Astrocyte (in vitro differentiated cells and primary cell): Measurements from ENCODE around the gene CAMKMT. TPM values are rescaled to one million over a fixed set of nuclear protein-coding genes. Genes with fewer than 3 reads are reported as not detected.

ENCODE experiments used
- DNase-seq: peaks from one replicate; pipeline ENCODE4 v3.0.0-alpha.2; 2010; ENCODE audit warnings: low read depth
- FAIRE-seq: peaks from 2 replicates; lab custom pipeline; 2011; peaks lifted over from hg19 to GRCh38; lab: Jason Lieb, UNC
- H2AFZ ChIP-seq: 2 replicates; pipeline ENCODE4 v1.6.0; 2012; ENCODE audit warnings: low read depth, low read length, inconsistent platforms
- H3K27ac ChIP-seq: 2 replicates; pipeline ENCODE4 v1.5.1; 2011; ENCODE audit warnings: low read depth, low read length, inconsistent platforms
- H3K27me3 ChIP-seq: 2 replicates; pipeline ENCODE4 v1.6.0; 2011; ENCODE audit warnings: low read length, inconsistent platforms; ENCODE audit not compliant: insufficient read depth
- H3K36me3 ChIP-seq: 2 replicates; pipeline ENCODE4 v1.5.1; 2011; ENCODE audit warnings: low read length, inconsistent platforms; ENCODE audit not compliant: insufficient read depth
- H3K4me1 ChIP-seq: 2 replicates; pipeline ENCODE4 v1.5.1; 2011; ENCODE audit warnings: low read length, inconsistent platforms; ENCODE audit not compliant: insufficient read depth
- H3K4me2 ChIP-seq: 2 replicates; pipeline ENCODE4 v1.6.0; 2012; ENCODE audit warnings: low read length, inconsistent platforms
- H3K4me3 ChIP-seq: 2 replicates; pipeline ENCODE4 v1.5.1; 2011; ENCODE audit warnings: low read depth, mild to moderate bottlenecking, low read length, inconsistent platforms; ENCODE audit not compliant: insufficient read depth
- H3K79me2 ChIP-seq: 2 replicates; pipeline ENCODE4 v1.6.0; 2012; ENCODE audit warnings: mild to moderate bottlenecking, low read length, inconsistent platforms; ENCODE audit not compliant: insufficient read depth
- H3K9ac ChIP-seq: 2 replicates; pipeline ENCODE4 v1.6.0; 2012; ENCODE audit warnings: mild to moderate bottlenecking, low read length, inconsistent platforms
- H3K9me3 ChIP-seq: 2 replicates; pipeline ENCODE4 v1.5.1; 2012; ENCODE audit warnings: low read depth, mild to moderate bottlenecking, low read length, inconsistent platforms; ENCODE audit not compliant: insufficient read depth
- H4K20me1 ChIP-seq: 2 replicates; pipeline ENCODE4 v1.6.0; 2012; ENCODE audit warnings: low read length, inconsistent platforms; ENCODE audit not compliant: insufficient read depth
- H3K27ac Mint-ChIP-seq: one replicate; pipeline ENCODE4 v1.8.0; 2021; ENCODE audit warnings: mild to moderate bottlenecking, mixed read lengths; ENCODE audit not compliant: unreplicated experiment
- H3K27me3 Mint-ChIP-seq: one replicate; pipeline ENCODE4 v1.8.0; 2021; ENCODE audit warnings: low read depth, mixed read lengths; ENCODE audit not compliant: unreplicated experiment
- H3K36me3 Mint-ChIP-seq: one replicate; pipeline ENCODE4 v1.8.0; 2021; ENCODE audit warnings: low read depth, mixed read lengths; ENCODE audit not compliant: unreplicated experiment
- H3K4me1 Mint-ChIP-seq: one replicate; pipeline ENCODE4 v1.8.0; 2021; ENCODE audit warnings: low read depth, mixed read lengths; ENCODE audit not compliant: unreplicated experiment
- H3K4me3 Mint-ChIP-seq: one replicate; pipeline ENCODE4 v1.8.0; 2021; ENCODE audit warnings: mild to moderate bottlenecking, moderate library complexity, mixed read lengths; ENCODE audit not compliant: unreplicated experiment
- H3K9me3 Mint-ChIP-seq: one replicate; pipeline ENCODE4 v1.8.0; 2021; ENCODE audit warnings: mild to moderate bottlenecking, mixed read lengths; ENCODE audit not compliant: unreplicated experiment
- EZH2 ChIP-seq: IDR thresholded peaks from 2 replicates; pipeline ENCODE4 v1.6.1; 2012; ENCODE audit warnings: mild to moderate bottlenecking, low read length, inconsistent platforms; ENCODE audit not compliant: insufficient read depth
- total RNA-seq: library from RNA; stranded (reverse); gene quantifications from 2 replicates; pipeline ENCODE4 v1.2.1, GENCODE V29; 2021
- TF ChIP-seq, protein P1 (sequence below): IDR thresholded peaks from 2 replicates; pipeline ENCODE4 v1.5.1; 2011; ENCODE audit warnings: low read depth, mild to moderate bottlenecking, inconsistent platforms, low read length, moderate library complexity; ENCODE audit not compliant: insufficient read depth

The CAMKMT gene
- total RNA-seq, 1 donor from 2014 or later: 9.3 TPM

DNA sequence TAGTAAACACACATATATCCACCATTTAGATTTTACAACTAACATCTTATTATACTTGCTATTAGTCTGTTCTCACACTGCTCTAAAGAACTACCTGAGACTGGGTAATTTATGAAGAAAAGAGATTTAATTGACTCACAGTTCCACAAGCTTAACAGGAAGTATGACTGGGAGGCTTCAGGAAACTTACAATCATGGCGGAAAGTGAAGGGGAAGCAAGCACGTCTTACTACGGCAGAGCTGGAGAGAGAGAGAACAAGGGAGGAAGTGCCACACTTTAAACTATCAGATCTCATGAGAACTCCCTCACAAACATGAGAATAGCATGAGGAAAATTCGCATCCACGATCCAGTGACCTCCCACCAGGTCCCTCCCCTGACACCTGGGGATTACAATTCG lies 240.7 kb downstream of the CAMKMT start:
- H3K27me3 Mint-ChIP-seq: no peaks in the 10 kb centered on the region
- no peaks in the 10 kb centered on the region for H3K4me1 Mint-ChIP-seq
- no peaks in the 10 kb centered on the region for H4K20me1 ChIP-seq
- FAIRE-seq (no peak), DNase-seq (no peak)
- no peaks in the 10 kb centered on the region for H3K79me2 ChIP-seq
- no peak overlapping the region for H3K4me2 ChIP-seq
- H2AFZ ChIP-seq: no peak overlapping the region
- no peak overlapping the region for H3K27ac Mint-ChIP-seq
- H3K27ac ChIP-seq: no peak overlapping the region
- no peak overlapping the region for H3K4me3 Mint-ChIP-seq
- H3K36me3 Mint-ChIP-seq: no peaks in the 10 kb centered on the region
- no peaks in the 10 kb centered on the region for H3K36me3 ChIP-seq
- no peaks in the 10 kb centered on the region for H3K27me3 ChIP-seq
- H3K4me3 ChIP-seq: no peak overlapping the region
- no peaks in the 10 kb centered on the region for H3K9me3 Mint-ChIP-seq
- H3K9ac ChIP-seq: no peak overlapping the region
- TF ChIP-seq, protein P1, sequence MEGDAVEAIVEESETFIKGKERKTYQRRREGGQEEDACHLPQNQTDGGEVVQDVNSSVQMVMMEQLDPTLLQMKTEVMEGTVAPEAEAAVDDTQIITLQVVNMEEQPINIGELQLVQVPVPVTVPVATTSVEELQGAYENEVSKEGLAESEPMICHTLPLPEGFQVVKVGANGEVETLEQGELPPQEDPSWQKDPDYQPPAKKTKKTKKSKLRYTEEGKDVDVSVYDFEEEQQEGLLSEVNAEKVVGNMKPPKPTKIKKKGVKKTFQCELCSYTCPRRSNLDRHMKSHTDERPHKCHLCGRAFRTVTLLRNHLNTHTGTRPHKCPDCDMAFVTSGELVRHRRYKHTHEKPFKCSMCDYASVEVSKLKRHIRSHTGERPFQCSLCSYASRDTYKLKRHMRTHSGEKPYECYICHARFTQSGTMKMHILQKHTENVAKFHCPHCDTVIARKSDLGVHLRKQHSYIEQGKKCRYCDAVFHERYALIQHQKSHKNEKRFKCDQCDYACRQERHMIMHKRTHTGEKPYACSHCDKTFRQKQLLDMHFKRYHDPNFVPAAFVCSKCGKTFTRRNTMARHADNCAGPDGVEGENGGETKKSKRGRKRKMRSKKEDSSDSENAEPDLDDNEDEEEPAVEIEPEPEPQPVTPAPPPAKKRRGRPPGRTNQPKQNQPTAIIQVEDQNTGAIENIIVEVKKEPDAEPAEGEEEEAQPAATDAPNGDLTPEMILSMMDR: no peak
- no peak for TF ChIP-seq EZH2
- no peaks in the 10 kb centered on the region for H3K4me1 ChIP-seq
- no peaks in the 10 kb centered on the region for H3K9me3 ChIP-seq

DNA sequence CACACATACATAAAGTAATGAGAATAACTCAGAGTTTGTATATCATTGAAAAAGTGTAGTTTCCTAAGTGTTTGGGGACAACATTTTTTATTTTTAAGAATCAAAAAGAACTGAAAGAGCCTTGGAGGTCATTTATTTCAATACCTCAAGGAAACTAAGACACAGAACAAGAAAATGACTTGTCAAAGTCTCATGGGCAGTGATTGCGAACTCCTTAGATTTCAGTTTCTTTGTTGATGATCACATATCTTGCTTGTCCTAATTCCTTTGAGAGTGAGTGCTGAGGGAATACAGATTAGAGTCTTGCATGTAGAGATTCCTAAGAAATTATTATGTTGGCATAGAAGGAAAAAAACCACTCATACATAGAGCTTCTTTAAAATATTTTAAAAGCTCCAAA lies 243.8 kb downstream of the CAMKMT start:
- TF ChIP-seq EZH2: no peak
- TF ChIP-seq, protein P1: no peak
- no peaks in the 10 kb centered on the region for H3K9me3 Mint-ChIP-seq

DNA sequence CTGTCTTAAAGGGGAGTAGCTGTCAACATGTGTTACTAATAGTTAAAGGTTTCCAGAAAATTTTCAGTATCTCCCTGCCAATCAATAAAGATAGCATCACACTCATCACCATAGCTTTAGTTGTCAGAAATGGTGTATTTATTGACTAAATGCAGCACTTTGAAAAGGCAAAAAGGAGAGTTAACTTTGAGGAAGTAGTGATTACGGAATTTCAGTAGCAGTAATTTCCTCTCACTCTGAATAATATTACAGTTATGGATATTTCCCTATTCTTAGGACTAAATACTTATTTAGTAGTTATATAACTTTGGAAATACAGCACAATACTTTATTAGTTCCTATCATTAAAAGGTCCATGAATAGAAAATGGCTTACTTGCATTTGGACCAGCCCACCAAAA lies 250.5 kb downstream of the CAMKMT start:
- TF ChIP-seq EZH2: no peak
- TF ChIP-seq, protein P1: no peak

More for the DNA sequence above, 243.8 kb downstream of the CAMKMT start:
- H3K4me3 Mint-ChIP-seq: no peak overlapping the region
- no peaks in the 10 kb centered on the region for H3K27me3 ChIP-seq
- H3K27ac Mint-ChIP-seq: no peak overlapping the region
- H3K79me2 ChIP-seq: no peaks in the 10 kb centered on the region
- no peaks in the 10 kb centered on the region for H3K4me1 ChIP-seq
- no peaks in the 10 kb centered on the region for H3K36me3 Mint-ChIP-seq
- H3K4me2 ChIP-seq: no peak overlapping the region
- H3K9me3 ChIP-seq: no peaks in the 10 kb centered on the region
- no peaks in the 10 kb centered on the region for H3K27me3 Mint-ChIP-seq
- no peak for FAIRE-seq
- no peaks in the 10 kb centered on the region for H3K36me3 ChIP-seq
- H3K4me1 Mint-ChIP-seq: no peaks in the 10 kb centered on the region
- no peak overlapping the region for H2AFZ ChIP-seq
- H4K20me1 ChIP-seq: no peaks in the 10 kb centered on the region
- DNase-seq: no peak
- H3K9ac ChIP-seq: no peak overlapping the region
- H3K27ac ChIP-seq: no peak overlapping the region
- no peak overlapping the region for H3K4me3 ChIP-seq

More for the DNA sequence above, 250.5 kb downstream of the CAMKMT start:
- H3K4me3 Mint-ChIP-seq: no peak overlapping the region
- DNase-seq (no peak), FAIRE-seq (no peak)
- Histone ChIP-seq H3K27me3 (no peaks in the 10 kb centered on the region), H4K20me1 (no peaks in the 10 kb centered on the region), H3K79me2 (no peaks in the 10 kb centered on the region), H3K27ac (no peak overlapping the region), H3K9me3 (no peaks in the 10 kb centered on the region), H3K4me1 (no peaks in the 10 kb centered on the region), H3K9ac (no peak overlapping the region), H3K4me2 (no peak overlapping the region), H3K36me3 (no peaks in the 10 kb centered on the region), H2AFZ (no peak overlapping the region), H3K4me3 (no peak overlapping the region)
- no peaks in the 10 kb centered on the region for H3K27me3 Mint-ChIP-seq
- H3K4me1 Mint-ChIP-seq: no peaks in the 10 kb centered on the region
- no peaks in the 10 kb centered on the region for H3K9me3 Mint-ChIP-seq
- no peaks in the 10 kb centered on the region for H3K36me3 Mint-ChIP-seq
- no peak overlapping the region for H3K27ac Mint-ChIP-seq
